Activated CD4-positive, alpha-beta T cell treated with anti-CD3 and anti-CD28 coated beads, Interleukin-2, amount 50 U/mL, for 48 hours (primary cell): ENCODE data around the gene MSI2.
"Not testable (repeated sequence)": the region's sequence is repeated elsewhere in the genome, so short reads cannot be mapped to it uniquely, and the experiment has no call there.

Source experiments
- DNase-seq, 2 experiments: peaks; one replicate each; pipeline ENCODE4 v3.0.0-alpha.2; 2020

Gene MSI2

DNA sequence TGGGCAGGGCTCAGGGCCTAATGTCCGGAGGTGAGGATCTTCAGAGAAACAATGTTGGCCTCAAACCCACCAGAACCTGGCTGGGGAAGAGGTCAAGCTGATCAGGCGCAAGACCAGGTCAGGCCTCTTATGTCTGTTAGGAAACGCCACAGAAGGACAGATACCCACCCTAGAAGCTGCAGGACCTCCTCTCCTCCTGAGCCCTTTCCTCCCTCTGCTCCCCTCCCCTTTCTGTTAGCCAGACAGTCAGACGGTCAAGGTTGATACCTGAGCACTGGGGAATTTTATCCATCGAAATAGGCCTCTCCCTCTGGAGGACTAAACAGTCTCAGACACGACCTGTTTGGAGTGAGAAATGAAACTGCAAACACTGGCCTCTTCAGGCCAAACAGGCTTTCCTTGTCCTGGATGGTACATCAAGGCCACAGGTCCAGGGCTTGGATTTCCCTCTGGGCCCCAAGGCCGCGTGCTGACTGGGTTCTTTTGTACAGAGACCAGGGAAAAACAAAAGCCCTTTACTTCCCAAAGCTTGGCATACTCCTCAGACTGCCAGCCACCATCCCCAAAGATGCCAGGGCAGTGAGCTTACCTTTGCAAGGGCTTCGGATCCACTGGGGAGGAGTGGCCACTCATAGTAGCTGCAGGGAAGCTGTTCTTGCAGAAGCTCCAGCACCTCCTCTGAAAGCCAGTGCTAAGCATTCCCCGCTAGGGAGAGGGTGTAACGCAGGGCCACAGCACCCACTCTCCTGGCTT lies 353.0 kb downstream of the MSI2 start:
- no peak for DNase-seq

DNA sequence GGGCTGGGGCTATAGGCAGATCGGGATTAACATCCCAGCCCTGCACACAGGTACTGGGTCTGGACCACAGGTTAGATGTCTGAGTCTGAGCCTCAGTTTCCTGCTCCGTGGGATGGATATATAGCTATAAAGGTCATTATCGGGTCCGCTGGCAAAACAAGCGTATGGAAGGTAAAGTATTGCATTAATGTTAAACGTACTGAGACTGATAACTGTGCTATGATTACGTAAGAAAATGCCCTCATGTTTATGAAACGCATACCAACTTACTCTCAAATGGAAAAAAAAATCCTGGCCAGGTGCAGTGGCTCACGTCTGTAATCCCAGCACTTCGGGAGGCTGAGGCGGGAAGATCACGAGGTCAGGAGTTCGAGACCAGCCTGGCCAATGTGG lies 353.6 kb downstream of the MSI2 start:
- no peak for DNase-seq

DNA sequence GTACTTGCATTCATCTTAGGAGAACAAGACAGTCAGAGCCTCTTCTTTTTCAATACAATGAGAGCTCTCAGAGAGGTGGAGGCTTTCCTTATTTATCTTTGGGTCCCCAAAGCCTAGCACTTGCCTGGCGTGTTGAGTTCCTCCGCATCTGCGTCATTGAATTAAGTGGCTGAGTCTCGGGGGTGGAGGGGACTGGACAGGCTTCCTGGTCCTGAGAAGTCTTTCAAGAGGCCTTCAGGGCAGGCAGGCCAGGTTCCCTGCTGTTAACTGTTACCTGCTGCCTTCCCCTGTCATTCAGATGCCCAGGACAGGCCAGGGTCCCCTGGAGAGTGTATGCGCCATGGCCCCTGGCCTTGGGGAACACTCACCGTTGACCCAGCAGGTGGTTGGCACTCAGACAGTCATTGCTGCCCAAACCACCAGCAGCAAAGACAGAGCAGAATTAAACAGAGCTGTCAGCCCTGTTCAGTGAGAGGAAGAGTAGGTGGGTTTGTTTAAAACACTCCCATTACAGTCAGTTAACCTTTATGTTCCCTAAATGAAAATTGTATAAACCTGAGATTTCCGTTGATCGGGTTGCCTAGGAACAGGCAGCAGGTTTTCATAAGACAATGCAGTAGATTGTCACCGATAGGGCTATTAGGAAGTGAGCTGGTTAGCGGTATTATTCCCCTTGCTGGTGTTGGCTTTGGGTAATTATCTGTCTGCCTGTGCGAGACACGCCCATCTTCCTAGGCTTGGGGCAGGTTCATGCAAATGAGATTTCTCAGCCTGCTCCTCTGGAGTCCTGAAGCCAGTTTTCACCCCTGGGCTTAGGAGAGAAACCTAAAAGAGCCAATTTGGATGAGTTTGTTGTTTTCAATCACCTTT lies 356.1 kb downstream of the MSI2 start:
- no peak for DNase-seq

DNA sequence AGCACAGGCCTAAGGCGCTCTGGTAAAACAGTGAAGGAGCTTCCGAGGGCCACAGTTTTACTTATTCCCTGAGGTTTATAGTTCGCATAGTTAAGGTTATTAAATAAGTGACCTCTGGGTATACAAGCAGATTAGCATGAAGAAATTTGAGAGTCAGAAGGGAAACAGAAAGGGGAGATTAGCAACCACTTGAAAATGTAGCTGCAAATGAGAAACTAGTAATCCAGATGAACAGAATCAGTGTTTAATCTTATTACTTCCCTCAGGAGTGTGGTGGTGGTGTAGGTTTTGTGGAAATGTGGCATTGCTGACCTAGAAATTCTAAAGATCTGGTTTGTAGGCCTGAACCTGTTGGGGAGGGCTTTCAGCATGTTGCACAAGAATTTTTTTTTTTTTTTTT lies 358.4 kb downstream of the MSI2 start:
- no peak for DNase-seq

DNA sequence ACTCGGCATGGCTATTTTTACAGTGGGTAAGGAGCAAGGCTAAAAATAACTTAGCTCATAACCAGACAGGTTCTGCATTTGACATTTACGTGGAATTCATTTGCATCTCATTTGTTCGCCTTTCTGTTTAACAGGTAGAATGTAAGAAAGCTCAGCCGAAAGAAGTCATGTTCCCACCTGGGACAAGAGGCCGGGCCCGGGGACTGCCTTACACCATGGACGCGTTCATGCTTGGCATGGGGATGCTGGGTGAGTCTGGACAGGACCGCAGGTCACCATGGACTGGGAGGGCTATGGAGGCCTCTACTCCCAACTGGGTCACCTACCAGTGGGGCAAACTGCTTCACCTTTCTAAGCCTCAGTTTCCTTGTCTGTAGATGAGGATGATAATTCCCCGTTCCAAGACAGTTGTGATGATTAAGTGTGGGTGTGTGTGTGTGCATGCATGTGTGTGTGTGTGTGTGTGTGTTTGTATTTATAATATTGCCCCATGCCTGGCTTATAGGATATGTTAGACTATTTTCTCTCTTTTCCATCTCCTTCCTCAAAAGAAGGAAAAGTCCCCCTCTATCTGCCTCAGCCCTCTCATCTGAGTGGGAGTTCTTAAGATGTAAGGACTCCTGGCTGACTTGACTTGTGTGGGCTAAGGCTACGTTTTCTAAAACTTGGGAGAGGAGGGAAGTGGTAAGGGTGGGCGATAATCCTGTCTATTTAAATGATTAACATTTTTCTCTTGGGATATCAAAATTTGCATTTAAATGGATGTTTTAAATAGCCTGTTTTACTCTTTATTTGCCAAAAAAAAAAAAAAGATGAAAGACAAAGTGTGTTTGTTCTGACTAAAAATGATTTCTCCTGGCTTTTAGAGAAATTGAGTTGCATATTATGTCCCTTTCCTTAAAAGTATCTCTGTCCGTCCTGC lies 359.8 kb downstream of the MSI2 start:
- no peak for DNase-seq

DNA sequence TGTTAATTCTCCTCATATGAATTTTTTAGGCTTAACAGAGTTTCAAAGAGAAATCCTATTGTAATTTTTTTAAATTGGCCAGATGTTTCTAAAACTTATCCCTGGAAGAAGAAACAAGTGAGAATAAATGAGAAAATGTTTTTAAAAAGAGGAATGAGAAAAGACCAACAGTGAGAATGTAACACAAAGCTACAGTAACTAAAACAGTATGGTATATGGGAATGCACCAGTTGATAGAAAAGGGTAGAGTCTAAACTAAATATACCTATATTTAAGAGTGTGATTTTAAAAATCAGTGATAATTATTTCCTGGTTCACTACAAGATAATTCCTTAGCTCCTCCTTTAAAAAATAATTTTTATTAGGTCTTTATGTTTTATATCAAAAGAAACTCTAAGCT lies 360.9 kb downstream of the MSI2 start:
- DNase-seq: no peak

DNA sequence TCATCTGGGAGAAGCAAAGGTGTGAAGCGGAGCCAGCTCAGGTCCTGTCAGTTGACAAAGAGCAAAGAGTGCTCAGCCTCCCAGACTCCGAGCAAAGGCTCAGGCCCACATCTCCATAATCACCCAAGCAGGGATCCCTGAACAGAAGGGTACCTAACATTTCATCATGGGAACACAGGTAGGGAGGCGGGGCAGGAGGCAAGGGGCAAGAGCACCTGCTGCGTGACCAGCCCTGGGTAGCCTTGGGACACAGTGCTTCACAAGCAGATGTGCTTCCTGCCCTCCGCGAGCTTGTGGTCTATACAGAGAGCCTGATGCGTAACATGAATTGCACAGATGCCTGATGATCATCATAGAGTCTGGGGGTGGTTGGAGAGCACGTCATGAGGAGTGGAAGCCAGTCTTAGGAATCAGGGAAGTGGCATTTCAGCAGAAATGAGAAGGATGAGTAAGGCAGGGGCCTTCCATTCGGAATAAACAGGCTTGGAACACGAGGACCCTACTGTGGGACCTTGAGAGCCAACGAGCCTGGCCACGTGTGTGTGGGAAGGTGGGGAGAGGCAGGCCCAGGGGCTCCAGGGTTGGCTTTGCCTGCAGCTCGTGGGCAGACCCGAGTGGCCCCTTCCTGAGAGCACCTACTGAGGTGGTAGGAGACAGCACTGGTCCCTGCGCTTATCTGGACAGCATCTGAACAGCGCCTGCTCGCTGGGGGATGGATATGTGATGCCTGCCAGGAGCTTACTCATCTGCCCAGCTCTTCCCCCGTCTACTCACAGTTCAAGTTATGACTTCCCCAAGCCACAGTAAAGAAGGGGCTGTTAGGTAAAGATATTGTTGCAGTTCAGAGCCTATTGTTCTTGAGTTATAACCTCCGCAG lies 363.0 kb downstream of the MSI2 start:
- no peak for DNase-seq

DNA sequence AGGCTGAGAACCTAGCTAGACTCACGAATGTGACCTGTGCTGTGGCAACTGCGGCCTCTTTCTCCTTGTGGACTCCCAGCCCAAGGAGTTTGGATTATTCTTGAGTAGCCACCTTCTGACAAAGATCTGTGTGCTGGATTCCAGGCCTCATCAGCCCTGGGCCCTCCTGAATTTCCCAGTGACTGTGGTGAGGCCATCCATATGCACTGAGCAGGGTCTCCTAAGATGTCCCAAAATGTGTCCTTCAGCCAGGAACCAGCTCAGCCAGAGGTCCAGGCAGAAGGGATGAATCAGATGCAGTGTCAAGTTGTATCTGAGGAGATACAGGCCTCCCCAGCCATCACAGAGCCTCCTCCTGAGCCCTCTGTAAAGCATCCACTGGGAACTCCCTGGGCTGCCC lies 364.3 kb downstream of the MSI2 start:
- no peak for DNase-seq

DNA sequence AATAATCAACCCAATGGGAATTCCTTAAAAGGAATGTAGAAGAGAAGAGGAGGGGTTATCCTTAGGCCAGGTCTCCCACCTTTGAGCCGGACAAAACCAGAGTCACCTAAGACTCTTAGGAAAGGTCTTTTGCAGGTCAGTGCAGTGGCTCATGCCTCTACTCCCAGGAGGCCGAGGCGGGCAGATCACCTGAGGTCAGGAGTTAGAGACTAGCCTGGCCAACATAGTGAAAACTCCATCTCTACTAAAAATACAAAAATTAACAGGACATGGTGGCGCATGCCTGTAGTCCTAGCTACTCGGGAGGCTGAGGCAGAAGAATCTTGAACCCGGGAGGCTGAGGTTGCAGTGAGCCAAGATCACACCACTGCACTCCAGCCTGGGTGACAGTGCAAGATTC lies 365.5 kb downstream of the MSI2 start:
- DNase-seq: not testable (repeated sequence)

DNA sequence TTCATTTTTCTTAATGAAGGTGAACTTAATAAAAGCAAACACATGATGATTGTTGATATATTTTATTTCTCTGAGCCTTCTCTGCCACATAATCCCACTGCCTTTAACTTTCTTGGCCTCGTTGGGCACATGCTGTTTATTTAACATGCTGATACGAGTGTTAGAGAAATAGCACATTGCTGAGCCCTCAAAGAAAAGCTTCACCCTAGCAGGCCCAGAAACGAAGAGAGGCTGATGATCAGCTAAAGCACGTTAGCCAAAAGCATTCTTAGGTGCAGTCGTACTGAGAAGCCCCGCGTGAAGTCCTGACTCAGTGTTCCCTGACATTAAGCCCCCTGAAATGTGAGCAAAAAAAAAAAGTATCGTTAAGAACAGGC lies 366.0 kb downstream of the MSI2 start:
- DNase-seq: no peak

DNA sequence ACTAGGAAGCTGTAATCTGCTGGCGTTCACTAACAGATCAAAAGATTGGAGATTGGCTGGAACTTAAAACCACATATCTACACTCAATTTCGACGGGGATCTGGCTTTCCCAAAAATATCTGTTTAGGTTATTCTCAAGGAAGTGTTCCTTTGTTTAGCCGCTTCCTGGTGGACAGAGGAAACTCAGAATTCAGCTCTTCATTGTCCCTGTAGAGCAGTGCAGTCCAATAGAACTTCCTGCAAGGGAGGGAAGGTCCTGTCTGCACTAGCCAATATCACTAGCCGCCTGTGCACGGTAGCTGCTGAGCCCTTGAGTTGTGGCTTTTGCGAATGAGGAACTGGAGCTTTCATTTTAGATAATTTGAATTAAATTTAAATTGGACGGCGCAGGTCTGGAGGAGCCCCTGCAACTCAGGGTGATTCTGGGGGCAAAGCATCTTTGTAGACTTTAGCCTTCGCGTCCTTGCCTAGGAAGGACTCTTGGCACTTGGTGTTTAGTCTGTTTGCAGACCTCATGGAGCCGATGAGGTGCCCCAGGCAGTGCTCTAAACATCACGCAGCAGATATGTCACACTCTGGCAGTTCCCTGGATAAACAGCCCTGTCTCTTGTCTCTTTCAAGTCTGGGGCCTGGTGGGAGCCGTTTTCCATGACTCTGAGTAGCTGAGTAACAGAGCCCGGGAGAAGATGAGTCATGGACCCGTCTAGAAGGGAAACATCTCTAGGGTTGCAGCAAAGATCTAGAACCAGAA lies 366.5 kb downstream of the MSI2 start:
- peak in 1 of 2 experiments; percentile 44 for DNase-seq

DNA sequence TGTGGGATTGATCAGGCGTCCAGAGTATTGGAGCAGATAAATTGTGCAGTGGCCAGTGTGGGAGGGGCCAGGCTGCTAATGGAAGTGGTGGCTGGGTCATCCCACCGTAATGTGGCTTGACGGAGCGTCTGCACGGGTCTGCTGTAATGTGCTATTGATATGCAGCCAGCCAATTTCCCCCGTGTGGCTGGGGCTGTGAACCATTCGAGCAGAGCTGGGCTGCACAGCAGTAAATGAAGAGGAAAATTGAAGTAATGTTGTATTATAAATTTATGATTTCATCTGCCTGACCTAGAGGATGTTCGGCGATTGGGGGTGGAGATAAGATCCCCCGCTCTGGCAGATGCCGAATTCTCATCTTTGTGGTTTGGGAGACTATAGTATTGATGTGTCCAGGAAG lies 367.3 kb downstream of the MSI2 start:
- no peak for DNase-seq

DNA sequence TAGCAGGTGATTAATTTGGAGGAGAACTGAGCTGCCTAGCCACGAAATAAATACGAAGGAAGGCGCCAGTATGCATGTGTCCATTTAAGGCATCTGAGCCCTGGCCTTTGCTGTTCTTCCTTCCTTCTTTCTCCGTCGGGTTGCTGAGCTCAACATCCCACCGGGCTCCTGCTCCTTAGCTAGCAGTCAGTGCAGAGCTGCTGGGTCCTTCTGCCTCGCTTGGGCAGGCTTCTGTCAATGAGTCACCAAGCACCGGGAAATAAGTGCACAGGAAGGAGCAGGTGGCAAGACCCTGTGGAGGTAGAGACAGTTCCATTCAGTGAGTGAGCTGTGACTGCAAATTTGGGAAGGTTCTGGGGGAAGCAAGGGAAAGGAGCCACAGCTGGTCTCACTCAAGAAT lies 368.1 kb downstream of the MSI2 start:
- no peak for DNase-seq

DNA sequence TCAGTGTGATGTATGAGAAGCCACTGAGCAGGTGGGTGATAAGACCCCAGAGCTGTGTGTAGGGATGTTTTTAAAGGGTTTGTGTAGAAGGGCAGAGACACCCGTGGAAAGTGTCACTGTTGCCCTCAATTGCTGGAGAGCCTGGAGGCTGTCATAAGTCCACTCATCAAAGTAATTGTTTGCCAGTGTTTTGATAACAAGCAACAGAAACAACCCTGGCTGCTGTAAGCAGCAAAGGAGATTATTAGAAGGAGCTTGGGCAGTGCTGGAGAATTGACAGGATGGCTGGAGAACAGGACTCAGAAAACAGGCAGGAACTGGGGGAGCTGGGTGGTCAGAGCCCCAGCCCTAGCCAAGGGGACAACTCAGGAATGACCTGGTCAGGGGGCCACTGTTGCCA lies 369.2 kb downstream of the MSI2 start:
- DNase-seq: no peak

DNA sequence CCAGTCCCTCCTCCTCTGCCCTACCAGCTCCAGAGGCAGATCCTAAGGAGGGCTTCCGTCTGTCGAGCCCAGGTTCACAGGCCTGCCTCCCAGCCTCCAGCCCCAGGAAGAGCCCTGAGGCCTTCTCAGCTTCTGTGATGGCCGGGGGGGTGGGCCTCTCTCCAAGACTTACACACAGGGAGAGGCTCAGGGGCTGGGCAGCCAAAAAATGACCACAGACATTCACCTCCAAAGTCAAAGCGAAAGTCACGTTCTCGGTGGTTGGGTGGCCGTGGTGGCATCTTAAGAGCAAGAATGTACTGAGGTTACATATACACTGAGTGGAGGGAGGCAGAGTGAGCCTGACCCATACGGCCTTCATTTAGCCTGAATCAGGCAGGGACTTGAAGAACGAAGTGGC lies 369.6 kb downstream of the MSI2 start:
- no peak for DNase-seq

DNA sequence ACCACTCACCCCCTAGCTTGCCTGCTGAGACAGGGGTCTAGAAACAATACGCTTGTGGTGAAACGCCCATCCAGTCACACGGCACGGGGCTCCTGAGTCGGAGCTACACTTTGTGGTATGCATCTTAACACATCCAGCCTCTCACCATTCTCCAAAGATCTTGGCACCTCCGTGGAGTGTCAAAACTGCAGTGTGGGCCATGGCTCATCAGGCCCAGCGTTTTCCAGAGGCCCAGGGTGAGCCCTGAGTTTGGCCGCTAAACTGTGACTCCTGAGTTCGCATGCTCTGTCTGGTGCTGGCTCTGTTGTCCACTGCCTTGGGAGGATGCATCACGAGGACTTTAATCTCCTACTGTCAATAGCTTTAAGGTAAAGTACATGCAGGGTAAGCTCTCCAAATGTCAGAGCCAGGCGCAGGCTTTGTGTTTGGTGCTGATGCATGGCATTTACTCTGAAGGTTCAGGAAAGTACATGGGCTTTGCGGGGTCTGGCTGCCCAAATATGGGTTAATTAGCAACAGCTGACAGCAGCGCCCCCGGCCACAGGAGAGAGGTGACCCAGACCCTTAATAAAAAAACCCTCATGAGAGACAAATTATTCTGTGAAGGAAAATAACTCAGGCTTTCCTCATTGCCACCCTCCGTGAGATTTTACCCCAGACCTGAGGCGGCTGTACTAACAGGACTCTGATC lies 370.3 kb downstream of the MSI2 start:
- no peak for DNase-seq

DNA sequence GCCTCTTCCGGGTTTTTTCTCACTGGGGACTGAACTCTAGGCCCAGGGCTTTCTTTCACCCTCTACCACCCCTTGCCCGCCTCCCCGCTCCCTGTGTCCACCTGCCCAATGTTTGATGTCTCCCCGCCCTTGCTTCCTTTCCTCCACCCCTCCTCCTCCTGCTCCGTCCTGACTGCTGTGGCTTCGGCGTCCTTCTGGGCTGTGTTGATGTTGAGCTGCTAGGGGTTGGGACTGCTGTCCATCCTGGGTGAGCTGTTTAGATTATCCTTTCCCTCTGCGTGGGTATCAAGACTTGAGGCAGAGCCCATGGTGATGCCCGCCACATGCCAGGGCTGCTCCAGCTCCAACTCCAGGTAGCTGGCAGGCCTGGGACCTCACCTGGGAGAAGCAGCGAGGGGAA lies 371.3 kb downstream of the MSI2 start:
- no peak for DNase-seq

DNA sequence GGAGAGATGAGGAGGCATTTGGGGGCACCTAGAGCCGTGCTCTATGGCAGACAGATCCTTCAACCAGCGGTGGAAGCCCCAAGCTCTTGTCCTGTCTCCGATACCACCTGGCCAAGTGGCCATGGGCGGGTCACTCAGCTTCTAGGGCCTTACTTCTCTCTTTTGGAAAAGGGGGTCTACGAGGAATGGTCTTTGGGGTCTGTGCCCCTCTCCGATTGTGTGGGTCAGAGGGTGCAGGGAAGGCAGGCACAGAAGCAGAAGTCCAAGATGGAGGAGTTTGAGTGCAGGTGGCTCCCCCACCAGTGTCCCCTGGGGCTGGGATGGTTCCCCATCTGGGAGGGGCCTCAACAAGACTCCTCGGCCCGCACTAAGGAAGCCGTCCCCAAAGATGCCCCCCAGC lies 372.1 kb downstream of the MSI2 start:
- no peak for DNase-seq

DNA sequence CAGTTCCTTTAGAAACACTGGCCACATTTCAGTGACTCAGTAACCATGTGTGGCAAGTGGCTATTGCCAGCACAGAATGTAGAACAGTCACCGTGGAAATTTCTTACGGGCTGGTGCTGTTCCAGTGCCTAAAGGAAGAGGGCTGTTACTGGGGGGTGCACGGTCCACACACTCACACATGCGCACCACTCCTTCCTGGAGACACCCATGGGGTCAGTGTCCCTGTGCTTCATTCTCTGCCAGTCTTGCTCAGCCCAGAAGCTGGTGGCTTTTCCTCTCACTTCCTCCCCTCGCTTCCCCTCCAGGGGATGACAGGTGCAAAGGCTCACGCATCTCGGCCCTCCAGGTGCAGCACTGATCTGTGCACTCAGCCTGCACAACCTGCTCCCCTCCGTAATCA lies 373.1 kb downstream of the MSI2 start:
- no peak for DNase-seq

DNA sequence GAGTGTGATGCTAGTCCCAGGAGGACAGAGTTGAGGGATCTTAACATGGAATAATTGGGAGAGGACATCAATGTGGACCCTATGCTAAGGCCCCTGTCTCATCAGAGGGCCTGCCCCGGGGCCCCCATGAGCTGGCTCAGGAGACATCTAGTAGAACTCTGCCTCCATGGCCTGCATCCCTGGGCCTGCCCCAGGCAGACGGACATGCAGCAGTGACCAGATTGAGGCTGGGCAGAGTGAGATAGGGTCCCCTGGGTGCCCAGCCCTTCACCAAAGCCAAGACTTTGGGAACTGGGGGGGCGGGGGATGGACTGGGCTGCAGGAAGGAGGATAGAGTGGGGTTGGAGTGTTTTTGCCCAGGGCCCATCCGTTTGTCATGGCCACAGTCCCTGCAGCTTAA lies 373.6 kb downstream of the MSI2 start:
- no peak for DNase-seq

DNA sequence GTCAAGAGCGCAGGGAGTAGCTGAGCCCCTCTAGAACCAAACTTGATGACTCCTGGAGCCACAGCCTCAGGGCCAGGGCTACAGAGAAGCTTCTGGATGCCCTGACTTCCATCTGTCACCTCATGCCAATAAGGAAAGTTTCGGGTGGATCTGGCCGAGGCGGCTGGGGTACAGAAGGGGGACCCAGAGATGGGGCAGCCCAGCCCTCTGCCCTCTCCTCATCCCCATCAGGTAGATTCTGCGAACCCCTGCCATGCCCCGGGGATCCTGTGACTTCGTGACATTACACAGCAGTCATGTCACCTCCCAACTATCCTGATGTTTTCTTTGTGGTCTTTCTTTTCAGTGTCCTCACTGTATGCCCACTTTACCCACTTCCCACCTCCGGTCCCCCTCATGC lies 374.4 kb downstream of the MSI2 start:
- no peak for DNase-seq
